CD4-positive, alpha-beta T cell treated with Interleukin-12 subunit alpha and Interleukin-12 subunit beta, for 1 hour (primary cell): ENCODE measurements around the gene RPAP2.
"Not testable (repeated sequence)": the region's sequence is repeated elsewhere in the genome, so short reads cannot be mapped to it uniquely, and the experiment has no call there.

Experiments used
- DNase-seq: peaks from one replicate; pipeline ENCODE4 v3.0.0-alpha.2; 2020

Gene RPAP2

DNA sequence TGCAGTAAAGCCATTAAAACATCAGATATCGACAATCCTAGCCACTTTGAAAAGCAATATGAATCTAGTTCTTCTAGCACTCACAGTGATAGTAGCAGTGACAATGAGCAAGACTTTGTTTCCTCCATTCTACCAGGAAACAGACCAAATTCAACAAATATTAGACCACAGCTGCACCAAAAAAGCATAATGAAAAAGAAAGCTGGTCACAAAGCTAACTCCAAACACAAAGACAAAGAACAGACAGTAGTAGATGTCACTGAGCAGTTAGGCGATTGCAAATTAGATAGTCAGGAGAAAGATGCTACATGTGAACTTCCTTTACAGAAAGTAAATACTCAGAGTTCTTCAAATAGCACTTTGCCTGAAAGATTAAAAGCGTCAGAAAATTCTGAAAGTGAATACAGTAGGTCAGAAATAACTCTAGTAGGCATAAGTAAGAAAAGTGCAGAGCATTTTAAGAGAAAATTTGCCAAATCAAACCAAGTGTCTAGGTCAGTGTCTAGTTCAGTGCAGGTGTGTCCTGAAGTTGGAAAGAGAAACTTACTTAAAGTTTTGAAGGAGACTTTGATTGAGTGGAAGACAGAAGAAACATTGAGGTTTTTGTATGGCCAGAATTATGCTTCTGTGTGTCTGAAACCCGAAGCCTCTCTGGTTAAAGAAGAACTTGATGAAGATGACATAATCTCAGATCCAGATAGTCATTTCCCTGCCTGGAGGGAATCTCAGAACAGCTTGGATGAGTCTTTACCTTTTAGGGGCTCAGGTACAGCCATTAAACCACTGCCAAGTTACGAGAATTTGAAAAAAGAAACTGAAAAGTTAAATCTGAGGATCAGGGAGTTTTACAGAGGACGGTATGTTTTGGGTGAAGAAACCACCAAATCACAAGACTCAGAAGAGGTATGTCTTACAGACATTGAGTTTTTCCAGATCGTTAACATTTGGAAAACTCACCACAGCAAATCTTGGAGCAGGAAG, 24.9 kb downstream of the RPAP2 start:
- no peak for DNase-seq

DNA sequence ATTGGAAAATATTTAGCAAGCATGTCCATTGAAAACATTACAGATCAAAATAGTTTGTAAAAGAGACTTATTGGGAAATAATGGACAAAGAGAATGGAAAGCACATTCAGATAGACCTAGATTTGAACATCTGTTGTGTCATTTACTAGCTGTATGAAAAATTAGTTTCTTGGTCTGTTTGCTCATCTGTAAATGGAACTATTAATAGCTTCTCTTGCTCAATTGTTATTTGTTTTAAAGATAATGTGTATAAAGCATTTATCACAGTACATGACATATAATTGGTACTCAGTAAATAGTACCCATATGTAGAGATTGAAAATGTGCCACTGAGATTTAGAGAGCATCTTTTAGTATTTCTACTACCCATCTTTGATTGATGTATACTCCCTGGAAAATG, 25.9 kb downstream of the RPAP2 start:
- no peak for DNase-seq

DNA sequence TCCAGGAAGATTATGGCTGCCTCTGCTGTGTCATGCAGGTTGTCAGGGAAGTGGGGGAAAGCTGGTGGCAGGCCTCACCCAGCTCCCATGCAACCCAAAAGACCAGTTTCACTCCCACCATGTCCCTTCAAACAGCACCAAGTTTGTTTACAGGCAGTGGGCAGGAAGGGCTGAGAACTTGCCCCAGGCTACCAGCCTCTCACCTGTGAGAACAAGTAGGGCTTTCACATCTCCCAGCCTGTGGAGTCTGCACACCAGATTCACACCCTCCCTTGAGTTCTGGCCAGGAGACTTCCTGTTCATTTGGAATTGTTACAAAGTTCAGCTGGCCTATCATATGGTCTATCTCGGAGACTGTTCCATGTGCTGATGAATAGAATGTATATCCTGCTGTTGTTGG, 27.8 kb downstream of the RPAP2 start:
- DNase-seq, result no peak

DNA sequence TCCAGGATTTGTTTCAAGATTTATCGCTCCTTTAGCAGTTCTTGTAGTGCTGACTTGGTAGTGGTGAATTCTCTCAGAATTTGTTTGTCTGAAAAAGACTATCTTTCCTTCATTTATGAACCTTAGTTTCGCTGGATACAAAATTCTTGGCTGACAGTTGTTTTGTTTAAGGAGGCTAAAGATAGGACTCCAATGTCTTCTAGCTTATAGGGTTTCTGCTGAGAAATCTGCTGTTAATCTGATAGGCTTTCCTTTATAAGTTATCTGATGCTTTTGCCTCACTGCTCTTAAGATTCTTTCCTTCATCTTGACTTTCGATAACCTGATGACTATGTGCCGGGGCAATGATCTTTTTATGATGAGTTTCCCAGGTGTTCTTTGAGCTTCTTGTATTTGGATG, 28.9 kb downstream of the RPAP2 start:
- DNase-seq, result no peak

GRCh38 chr1:92329347-92330129, 30.7 kb downstream of the RPAP2 start:
- DNase-seq, result no peak

DNA sequence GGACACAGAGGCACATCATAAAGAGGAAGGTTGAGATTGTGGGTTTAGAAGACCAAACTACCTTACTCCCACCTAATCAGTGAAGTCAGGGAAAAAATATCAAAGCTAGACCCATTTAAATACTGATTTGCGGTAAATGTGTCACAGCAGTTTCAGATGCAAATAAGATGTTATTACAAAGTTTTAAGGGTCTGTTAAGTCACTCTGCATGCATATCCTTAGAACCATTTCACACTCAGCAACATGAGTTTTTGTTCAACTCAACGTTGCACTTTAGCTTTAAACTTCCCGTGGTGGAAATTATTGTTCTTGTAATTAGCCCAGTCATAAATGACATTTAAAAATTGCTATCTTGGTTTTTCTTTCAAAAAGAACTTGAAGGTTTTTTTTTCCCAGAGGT, 34.8 kb downstream of the RPAP2 start:
- no peak for DNase-seq

DNA sequence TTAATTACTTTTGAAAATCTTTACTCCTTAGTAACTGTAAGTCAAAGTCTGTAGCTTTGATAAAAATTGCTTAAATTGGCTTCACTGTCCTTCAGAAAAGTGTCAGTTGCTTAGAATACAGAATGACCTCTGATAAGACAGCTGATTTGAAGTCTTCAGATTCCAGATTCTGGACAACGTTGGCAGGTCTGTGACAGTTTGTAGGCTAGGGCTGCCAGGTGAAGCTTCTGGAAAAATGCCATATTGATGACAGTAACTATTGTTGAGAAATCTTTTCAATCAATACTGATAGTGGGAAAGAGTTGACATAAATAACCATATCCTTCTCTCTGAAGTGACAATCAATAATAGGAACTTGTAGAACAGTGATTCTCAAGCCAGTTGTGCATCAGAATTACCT, 41.3 kb downstream of the RPAP2 start:
- DNase-seq, result no peak

GRCh38 chr1:92342401-92342800, 43.5 kb downstream of the RPAP2 start:
- no peak for DNase-seq

DNA sequence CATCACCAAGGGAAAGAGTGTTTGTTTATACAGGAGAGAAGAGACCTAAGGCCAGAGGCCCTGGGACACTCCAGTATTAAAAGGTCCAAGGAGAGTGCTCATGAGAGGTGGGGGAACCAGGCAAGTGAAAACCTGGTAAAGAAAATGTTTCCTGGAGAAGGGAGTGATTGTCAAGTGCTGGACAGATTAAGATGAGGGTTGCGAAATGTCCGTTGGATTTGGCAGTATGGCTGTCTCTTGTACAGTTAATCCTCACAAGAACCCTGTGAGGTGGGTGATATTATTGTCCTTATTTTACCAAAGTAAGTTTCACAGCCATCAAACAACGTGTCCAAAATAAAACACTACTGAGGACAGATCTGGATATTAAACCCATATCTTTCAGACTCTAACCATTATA, 44.2 kb downstream of the RPAP2 start:
- no peak for DNase-seq

- no peak for DNase-seq
Measured at GRCh38 chr1:92346866-92347640, 48.2 kb downstream of the RPAP2 start.

GRCh38 chr1:92352856-92353255, 54.0 kb downstream of the RPAP2 start:
- no peak for DNase-seq

GRCh38 chr1:92354259-92354658, 55.4 kb downstream of the RPAP2 start:
- no peak for DNase-seq

- DNase-seq, result no peak
Measured at GRCh38 chr1:92356956-92357355, 58.1 kb downstream of the RPAP2 start.

- DNase-seq, result not testable (repeated sequence)
Measured at GRCh38 chr1:92359382-92359781, 60.5 kb downstream of the RPAP2 start.

GRCh38 chr1:92359986-92360385, 61.1 kb downstream of the RPAP2 start:
- DNase-seq, result no peak

DNA sequence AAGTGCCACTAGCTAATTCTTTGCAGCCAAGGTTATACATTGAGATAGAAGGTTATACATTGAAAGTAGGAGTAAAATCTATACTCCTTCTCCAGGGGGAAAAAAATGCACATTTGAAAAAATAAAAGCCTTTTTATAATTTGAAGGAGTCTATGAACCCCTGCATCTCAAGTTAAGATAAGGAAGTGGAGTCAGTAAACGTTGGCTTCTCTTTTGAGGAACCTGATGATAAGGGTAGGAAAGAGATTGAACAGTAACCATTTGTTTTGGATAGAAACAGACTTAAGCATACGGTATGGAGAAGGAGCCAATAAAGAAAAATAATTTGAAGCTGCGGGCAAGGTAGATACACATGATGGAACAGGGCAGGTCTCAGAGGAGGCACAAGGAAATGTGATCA, 64.1 kb downstream of the RPAP2 start:
- DNase-seq, result no peak

DNA sequence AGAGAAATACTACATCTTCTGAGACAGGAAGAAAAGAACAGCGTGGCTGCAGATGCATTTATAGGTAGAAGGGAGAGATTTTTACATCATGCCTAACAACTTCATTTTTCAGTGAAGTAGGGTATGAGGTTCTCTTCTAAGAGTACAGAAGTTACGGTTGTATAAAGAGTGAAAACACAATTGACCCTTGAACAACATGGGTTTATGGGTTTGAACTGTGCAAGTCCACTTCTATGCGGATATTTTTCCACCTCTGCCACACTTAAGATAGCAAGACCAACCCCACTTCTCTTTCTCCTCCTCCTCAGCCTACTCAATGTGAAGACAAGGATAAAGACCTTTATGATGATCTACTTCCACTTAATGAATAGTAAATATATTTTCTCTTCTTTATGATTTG, 64.5 kb downstream of the RPAP2 start:
- DNase-seq, result no peak

GRCh38 chr1:92365378-92366039, 66.7 kb downstream of the RPAP2 start:
- DNase-seq, result peak; percentile 27

DNA sequence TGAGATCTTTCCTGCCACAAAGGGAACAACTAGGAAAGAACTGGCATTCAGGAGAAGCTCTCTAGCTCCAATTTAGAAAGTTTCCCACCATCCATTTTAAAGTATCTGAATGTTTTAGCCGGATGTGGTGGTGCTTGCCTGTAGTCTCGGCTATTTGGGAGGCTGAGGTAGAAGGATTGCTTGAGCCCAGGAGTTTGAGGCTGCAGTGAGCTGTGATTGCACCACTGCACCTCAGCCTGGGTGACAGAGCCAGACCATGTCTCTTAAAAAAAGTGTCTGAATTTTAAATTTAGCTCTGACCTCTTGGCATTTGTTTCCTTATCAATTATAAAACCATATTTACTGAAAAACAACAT, 67.2 kb downstream of the RPAP2 start:
- DNase-seq, result peak; percentile 9

DNA sequence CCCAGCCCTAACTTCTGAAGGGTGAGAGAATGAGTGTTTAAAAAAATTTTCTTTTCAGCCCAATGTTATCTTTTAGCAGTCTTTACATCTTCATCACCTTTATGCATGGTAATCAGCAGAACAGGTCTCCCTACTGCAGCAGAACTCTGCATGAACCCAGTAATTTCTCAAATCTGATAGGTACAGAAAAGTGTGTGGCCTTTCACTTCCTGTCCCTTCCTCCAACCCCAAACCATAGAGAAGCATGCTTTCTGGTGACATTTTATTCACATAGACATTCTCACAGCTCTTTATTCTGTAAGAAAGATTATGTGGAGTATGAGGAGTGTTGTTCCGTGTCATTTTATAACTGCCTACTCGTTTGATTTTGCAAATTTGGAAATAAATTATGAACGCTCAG, 68.6 kb downstream of the RPAP2 start:
- DNase-seq, result peak; percentile 9

GRCh38 chr1:92372164-92372563, 73.3 kb downstream of the RPAP2 start:
- DNase-seq, result no peak

DNA sequence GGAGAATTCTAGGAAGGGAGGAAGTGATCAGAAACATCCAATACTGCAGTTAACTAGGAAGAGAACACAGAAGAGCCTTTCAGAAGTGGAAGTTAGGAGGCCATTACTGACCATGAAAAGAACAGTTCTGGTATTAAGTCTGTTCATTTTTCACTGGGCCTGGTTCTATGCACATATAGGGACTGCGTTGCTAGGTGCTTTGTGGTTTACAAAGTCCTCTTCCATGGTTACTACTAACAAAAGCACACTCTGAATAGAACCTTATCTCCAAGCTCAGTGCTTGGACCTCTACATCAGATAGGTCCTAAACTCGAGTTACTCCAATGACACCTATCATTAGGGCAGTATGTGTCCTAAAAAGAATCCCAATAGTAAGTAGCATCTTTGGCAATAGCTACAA, 75.4 kb downstream of the RPAP2 start:
- DNase-seq, result no peak

DNA sequence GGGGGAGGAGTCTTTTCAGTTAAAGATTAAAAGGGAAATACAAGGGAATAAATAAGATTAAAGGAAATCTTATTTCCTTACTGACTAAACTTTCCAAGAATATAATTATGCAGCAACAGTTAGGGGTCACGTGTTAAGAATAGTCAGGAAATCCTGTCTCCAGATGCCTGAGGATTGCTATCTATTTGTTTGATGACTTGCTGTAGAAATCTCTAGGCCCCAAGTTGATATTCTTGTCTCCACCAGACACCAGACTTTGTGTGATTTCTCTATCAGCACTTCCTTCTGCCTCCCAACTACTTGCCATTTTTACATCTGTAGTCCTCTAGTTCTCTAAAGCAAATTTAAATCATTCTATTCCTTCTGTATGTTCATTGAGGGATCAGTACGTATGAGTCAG, 77.5 kb downstream of the RPAP2 start:
- no peak for DNase-seq
